GM18526 (cell line): ENCODE measurements around the gene IGIP.

ENCODE experiments used
- POLR2A ChIP-seq: IDR thresholded peaks from 3 replicates; pipeline ENCODE4 v1.6.1; 2011; ENCODE audit not compliant: insufficient read length; ENCODE audit errors: extremely low read depth

Gene IGIP

GRCh38 chr5:140125637-140126036 is at the start of gene IGIP:
TSS of gene IGIP (plus strand) at chr5:140125937. CDS start at chr5:140128477, 2,540 bp downstream.
- TF ChIP-seq POLR2A, result no peak

GRCh38 chr5:140076142-140076541 is 49.6 kb upstream of the IGIP start:
- no peak for TF ChIP-seq POLR2A

DNA sequence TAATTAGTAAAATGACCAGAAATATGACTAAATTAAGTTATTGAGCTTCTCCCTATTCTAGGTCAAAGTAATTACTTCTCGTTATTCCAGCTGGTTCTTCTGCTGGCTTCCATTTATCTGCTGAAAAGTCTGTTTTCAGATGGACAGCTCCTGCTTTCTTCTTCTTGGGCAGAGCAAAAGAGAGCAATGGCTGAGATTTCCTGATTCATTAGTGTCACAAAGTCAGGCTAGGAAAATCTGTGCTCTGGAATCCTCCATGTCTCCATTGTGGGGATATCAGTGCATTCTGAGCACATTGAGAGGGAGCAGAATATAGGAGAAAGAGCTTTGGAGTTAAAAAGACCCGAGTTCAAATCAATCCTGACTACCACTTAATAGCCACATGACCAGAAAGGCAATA is 48.9 kb upstream of the IGIP start:
- no peak for TF ChIP-seq POLR2A

DNA sequence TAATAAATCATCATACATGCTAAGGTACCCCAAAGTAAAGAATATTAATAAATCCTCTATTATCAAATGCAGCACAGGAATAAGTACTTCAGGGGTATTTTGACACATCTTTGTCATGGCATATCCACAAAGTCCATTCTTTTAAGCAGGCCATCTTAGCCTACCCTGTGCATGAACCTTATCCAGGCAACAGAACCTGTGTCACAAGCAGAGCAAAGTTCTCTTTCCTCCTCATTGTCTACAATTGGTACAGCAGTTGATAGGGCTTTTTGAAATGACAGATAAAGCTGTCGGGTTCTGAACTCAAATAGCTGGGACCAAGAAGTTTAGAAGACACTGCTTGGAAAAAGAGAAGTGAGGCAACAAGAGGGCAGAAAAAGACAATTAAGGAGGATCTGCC is 42.6 kb upstream of the IGIP start:
- TF ChIP-seq POLR2A, result no peak

DNA sequence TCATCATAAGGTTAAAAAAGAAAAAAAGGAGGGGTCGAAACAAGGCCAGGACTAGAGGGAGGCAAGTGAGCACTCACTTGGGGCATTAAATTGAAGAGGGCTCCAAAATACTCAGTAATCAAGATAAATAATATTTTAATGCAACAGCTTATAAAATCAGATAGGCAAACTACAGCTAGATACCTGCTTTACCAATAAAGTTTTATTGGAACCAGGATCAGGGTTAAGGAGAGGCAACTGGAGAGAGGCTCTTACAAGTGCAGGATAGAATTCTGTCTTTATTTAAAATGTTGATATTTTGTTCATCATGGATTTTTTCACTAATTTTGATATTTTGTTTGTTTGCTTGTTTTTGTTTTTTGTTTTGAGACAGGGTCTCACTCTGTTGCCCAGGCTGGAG is 42.1 kb upstream of the IGIP start:
- TF ChIP-seq POLR2A, result no peak

- no peak for TF ChIP-seq POLR2A
These were observed 41.2 kb upstream of the IGIP start for GRCh38 chr5:140084541-140084940.

DNA sequence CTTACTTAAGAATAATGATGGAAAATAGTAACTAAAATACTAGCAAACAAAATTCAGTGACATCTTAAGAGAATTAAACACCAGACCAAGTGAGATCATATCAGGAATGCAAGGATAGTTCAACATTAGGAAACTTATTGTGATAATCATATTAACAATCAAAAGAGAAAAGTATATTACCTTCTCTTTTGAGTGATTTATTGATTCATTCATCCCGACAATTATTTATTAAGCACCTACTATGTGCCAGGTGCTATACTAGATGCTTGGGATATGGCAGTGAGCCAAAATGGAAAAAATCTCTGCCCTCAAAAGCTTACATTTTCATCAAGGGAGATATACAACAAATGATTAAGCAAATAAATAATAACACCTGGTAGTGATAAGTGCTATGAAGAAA is 35.5 kb upstream of the IGIP start:
- no peak for TF ChIP-seq POLR2A

DNA sequence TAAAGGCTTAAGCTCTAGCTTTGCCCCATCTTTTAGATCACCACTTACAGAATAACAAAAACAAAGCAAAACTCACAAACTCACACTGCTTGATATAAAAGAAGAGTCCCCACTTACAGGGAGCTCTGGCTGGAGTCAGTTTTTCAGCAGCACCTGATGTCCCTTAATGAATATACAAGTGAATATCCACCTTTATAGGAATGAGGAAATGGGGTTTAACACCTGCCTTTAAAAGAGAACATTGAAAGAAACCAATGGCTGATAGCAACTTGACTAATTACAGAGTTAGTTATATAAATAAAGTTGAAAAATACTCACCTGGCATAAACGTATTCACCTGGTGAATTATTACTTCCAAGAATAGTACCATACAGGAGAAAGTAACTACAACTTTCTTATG is 32.6 kb upstream of the IGIP start:
- no peak for TF ChIP-seq POLR2A

DNA sequence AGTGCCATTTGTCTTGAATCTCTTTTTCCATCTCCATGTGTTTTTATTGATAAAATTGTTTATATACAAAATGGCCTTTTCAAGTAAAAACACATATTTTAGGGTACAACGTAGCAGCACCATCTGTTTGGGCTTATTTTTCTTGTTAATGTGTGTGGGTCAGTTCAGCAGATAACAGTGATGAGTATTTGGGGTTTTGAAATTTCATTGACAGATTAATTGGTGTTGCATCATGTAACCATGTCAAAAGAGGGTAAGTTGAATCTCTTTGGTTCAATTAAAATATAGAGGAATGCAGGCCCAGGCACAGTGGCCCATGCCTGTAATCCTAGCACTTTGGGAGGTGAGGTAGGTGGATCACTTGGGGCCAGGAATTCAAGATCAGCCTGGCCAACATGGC is 31.9 kb upstream of the IGIP start:
- TF ChIP-seq POLR2A, result no peak

DNA sequence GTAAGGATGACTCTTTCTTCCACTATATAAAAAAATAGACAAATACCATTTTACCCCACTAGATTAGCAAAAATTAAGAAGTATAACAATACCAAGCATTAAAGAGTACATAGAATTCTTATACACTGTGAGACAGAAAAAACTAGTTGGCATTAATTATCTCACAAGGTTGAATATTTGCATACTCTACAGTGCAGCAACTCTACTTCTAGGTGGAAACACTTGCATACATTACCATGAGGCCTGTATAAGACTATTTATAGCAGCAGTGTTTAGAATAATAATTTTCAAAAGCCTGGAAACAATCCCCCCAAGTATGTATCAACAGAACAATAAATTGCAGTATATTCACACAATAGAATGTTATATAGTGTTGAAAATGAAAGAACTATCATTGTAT is 30.8 kb upstream of the IGIP start:
- TF ChIP-seq POLR2A, result no peak

DNA sequence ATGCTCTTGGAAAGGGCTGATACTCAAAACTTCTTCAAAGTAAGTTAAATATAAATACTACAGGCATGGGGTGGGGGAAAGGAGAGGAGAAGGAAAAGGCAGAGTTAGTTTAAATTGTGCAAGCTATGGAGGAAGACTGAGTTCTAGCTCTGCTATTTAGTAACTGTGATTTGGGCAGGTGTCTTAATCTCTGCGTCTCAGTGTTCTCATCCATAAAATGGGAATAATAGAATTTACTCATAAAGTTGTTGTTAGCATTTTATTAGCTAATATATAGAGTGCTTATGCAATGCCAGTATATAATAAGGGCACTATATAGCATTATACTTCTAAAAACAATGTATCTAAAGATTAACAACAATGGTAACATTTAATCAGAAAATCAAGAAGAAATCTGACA is 24.6 kb upstream of the IGIP start:
- no peak for TF ChIP-seq POLR2A

DNA sequence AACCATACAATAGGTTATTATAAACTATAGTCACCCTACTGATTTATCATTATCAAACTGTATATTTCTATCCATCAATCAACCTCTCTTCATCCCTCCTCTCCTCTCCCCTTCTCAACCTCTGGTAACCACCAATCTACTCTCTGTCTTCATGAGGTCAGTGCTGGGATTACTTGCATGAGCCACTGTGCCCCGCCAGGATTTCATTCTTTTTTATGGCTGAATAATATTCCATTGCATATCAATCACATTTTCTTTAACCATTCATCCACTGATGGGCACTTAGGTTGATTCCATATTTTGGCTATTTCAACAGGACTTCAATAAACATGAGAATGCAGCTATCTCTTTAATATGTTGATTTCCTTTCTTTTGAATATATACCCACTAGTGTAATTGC is 22.6 kb upstream of the IGIP start:
- TF ChIP-seq POLR2A, result no peak

DNA sequence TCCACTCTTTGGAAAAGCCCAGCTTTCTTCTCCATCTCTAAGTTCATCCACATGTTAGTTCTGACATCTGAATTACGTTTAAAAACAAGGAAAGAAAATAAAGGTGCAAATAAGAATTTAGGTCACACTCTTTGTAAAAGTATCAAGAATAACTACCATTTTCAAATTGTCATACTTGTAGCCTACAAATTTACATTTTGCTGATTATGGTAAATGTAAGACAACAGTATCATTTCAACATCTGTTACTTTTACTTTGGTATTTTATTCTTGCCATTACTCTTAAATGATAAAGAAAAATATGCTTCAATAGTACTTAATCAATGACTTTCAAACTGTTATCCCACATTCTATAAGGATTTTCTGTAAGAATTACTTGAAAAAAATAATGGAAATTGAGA is 21.6 kb upstream of the IGIP start:
- no peak for TF ChIP-seq POLR2A

DNA sequence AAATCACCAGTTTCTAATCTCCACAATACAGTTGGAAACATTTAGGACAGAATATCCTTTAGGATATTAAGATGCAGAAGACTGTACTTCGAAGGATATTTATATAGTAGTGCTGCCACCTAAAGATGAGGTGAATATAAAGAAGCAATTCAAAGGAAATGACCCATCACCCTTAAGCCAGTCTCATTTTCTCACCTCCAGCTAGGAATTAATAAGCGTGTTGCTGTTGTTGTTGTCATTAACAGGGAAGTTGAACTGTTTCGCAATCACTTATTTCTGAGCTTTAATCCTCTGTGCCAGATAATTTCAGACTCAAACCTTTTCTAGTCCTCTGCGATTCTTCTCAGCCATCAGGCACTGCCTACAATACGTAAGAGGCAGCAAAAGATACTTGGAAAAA is 19.6 kb upstream of the IGIP start:
- TF ChIP-seq POLR2A, result no peak

DNA sequence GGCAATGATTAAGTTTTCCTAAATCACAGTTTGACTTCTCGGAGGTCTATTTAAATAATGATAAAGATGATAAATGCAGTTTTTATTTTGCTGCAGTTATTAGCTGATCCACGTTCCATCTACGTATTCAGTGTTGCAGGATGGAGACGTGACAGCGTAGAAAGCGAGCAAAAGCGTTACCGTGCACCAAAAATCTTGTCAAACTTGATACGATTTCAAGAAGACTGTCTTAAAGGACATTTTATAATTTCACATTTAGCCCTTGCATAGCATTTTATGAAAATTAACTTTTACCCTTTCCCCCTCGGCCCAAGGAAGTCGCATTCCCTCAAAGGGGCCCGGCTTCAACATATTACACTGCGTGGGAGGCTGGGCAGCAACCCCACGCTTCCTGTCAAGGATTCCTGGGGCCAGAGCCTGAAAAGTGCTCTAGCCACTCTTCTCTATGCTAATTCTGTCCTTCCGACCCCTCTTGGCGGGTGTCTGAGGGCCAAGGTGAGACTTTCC is 18.9 kb upstream of the IGIP start:
- TF ChIP-seq POLR2A, result no peak

DNA sequence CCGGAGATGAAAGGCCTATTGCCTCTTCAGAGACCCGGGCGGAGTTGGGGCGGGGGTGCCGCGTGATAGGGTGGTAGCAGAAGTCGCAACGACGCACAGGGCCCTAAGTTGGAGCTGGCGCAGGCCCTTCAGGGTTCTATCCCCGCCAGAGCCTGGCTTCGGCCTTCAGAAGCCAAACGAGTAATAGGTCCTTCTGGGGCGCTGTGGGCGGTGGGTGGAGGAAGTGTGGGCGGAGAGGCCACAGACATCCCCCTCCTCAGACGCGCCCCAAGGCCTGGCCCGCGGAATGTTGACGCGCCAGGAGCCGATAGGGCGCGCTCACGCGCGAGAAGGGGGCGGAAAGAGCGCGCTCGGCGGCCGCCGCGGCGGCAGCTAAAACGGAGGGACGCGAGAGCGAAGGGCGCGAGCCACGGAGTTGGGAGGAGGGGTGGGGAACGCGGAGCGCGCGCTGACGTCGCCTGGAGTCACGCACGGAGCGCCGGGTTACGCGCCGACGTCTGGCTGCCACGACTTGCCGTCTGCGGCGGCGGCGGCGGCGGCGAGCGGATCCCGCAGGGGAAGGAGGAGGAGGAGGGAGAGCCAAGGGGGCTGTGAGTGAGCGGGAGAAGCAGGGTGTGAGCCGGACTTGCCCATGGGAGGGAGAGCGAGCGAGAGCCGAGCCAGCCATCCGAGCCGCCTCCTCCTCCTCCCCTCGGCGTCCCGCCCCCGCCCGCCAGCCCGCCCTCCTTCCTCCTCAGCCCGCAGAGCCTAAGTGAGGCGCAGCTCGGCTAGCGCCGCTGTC is 18.2 kb upstream of the IGIP start:
- peak; percentile 71 for TF ChIP-seq POLR2A

GRCh38 chr5:140108093-140109017 is 17.4 kb upstream of the IGIP start:
- TF ChIP-seq POLR2A, result no peak
